ENCODE data around the gene IDH3G.

Gene IDH3G

GRCh38 chrX:153789654-153790053, 4.5 kb downstream of the IDH3G start:
- no peaks in the 10 kb centered on the region for H3K9me3 ChIP-seq (ENCODE audit: low read depth, low read length)
- no peak overlapping the region for H3K27ac ChIP-seq
- H3K36me3 ChIP-seq (ENCODE audit: insufficient read depth, low read length), result no peaks in the 10 kb centered on the region; the same call in 1 of the 2 replicates
- no peak for TF ChIP-seq FOXP2 (optimal IDR thresholded peaks at IDR 0.05; ENCODE audit: control extremely low read depth, extremely low read length, insufficient read depth)
- TF ChIP-seq EZH2 (IDR thresholded peaks at IDR 0.05), result no peak
- no peak for TF ChIP-seq POLR2AphosphoS5 (IDR thresholded peaks at IDR 0.05; ENCODE audit: borderline replicate concordance, low read depth, low read length)
- no peak overlapping the region for H3K4me3 ChIP-seq
- no peak for DNase-seq (ENCODE audit: low read depth, low spot score)
- H3K9ac ChIP-seq (ENCODE audit: insufficient read length), result no peak overlapping the region

- Histone ChIP-seq H3K36me3 (ENCODE audit: insufficient read depth, low read length) (no peaks in the 10 kb centered on the region; the same call in 1 of the 2 replicates), H3K9me3 (ENCODE audit: low read depth, low read length) (no peaks in the 10 kb centered on the region), H3K9ac (ENCODE audit: insufficient read length) (no peak overlapping the region), H3K27ac (no peak overlapping the region), H3K4me3 (no peak overlapping the region)
- TF ChIP-seq FOXP2 (optimal IDR thresholded peaks at IDR 0.05; ENCODE audit: control extremely low read depth, extremely low read length, insufficient read depth) (no peak), EZH2 (IDR thresholded peaks at IDR 0.05) (no peak), POLR2AphosphoS5 (IDR thresholded peaks at IDR 0.05; ENCODE audit: borderline replicate concordance, low read depth, low read length) (no peak)
- DNase-seq (ENCODE audit: low read depth, low spot score), result no peak
Measured at GRCh38 chrX:153786669-153787068, 7.5 kb downstream of the IDH3G start.

- no peaks in the 10 kb centered on the region for H3K36me3 ChIP-seq (ENCODE audit: insufficient read depth, low read length)
- DNase-seq (ENCODE audit: low read depth, low spot score), result no peak
- no peak for TF ChIP-seq POLR2AphosphoS5 (IDR thresholded peaks at IDR 0.05; ENCODE audit: borderline replicate concordance, low read depth, low read length)
- no peak for TF ChIP-seq EZH2 (IDR thresholded peaks at IDR 0.05)
- TF ChIP-seq FOXP2 (optimal IDR thresholded peaks at IDR 0.05; ENCODE audit: control extremely low read depth, extremely low read length, insufficient read depth), result no peak
Measured at GRCh38 chrX:153784325-153784967, 9.7 kb downstream of the IDH3G start.

GRCh38 chrX:153783378-153784013, 10.7 kb downstream of the IDH3G start:
- Histone ChIP-seq H3K36me3 (ENCODE audit: insufficient read depth, low read length) (no peaks in the 10 kb centered on the region), H3K27ac (no peak overlapping the region), H3K4me3 (no peak overlapping the region), H3K9me3 (ENCODE audit: low read depth, low read length) (no peaks in the 10 kb centered on the region), H3K9ac (ENCODE audit: insufficient read length) (no peak overlapping the region)
- DNase-seq (ENCODE audit: low read depth, low spot score), result no peak
- TF ChIP-seq POLR2AphosphoS5 (IDR thresholded peaks at IDR 0.05; ENCODE audit: borderline replicate concordance, low read depth, low read length) (no peak), FOXP2 (optimal IDR thresholded peaks at IDR 0.05; ENCODE audit: control extremely low read depth, extremely low read length, insufficient read depth) (no peak), EZH2 (IDR thresholded peaks at IDR 0.05) (no peak)

More at GRCh38 chrX:153784325-153784967, 9.7 kb downstream of the IDH3G start:
- H3K4me3 ChIP-seq, result no peak overlapping the region
- H3K9me3 ChIP-seq (ENCODE audit: low read depth, low read length), result no peaks in the 10 kb centered on the region
- H3K27ac ChIP-seq, result no peak overlapping the region
- H3K9ac ChIP-seq (ENCODE audit: insufficient read length), result no peak overlapping the region

GRCh38 chrX:153782871-153783270, 11.3 kb downstream of the IDH3G start:
- H3K36me3 ChIP-seq (ENCODE audit: insufficient read depth, low read length), result no peaks in the 10 kb centered on the region
- no peak overlapping the region for H3K27ac ChIP-seq
- DNase-seq (ENCODE audit: low read depth, low spot score), result no peak
- no peak overlapping the region for H3K9ac ChIP-seq (ENCODE audit: insufficient read length)
- H3K4me3 ChIP-seq, result no peak overlapping the region
- TF ChIP-seq POLR2AphosphoS5 (IDR thresholded peaks at IDR 0.05; ENCODE audit: borderline replicate concordance, low read depth, low read length), result no peak
- no peaks in the 10 kb centered on the region for H3K9me3 ChIP-seq (ENCODE audit: low read depth, low read length)

GRCh38 chrX:153782313-153782712, 11.9 kb downstream of the IDH3G start:
- no peaks in the 10 kb centered on the region for H3K36me3 ChIP-seq (ENCODE audit: insufficient read depth, low read length)
- TF ChIP-seq POLR2AphosphoS5 (IDR thresholded peaks at IDR 0.05; ENCODE audit: borderline replicate concordance, low read depth, low read length) (no peak), FOXP2 (optimal IDR thresholded peaks at IDR 0.05; ENCODE audit: control extremely low read depth, extremely low read length, insufficient read depth) (no peak), EZH2 (IDR thresholded peaks at IDR 0.05) (no peak)
- no peak overlapping the region for H3K4me3 ChIP-seq
- no peak overlapping the region for H3K27ac ChIP-seq
- no peaks in the 10 kb centered on the region for H3K9me3 ChIP-seq (ENCODE audit: low read depth, low read length)
- no peak for DNase-seq (ENCODE audit: low read depth, low spot score)
- H3K9ac ChIP-seq (ENCODE audit: insufficient read length), result no peak overlapping the region

GRCh38 chrX:153781428-153782047, 12.6 kb downstream of the IDH3G start:
- Histone ChIP-seq H3K9ac (ENCODE audit: insufficient read length) (no peak overlapping the region), H3K9me3 (ENCODE audit: low read depth, low read length) (no peaks in the 10 kb centered on the region), H3K27ac (no peak overlapping the region; the same call in 1 of the 2 replicates), H3K4me3 (no peak overlapping the region), H3K36me3 (ENCODE audit: insufficient read depth, low read length) (no peaks in the 10 kb centered on the region)
- DNase-seq (ENCODE audit: low read depth, low spot score), result no peak
- no peak for TF ChIP-seq FOXP2 (optimal IDR thresholded peaks at IDR 0.05; ENCODE audit: control extremely low read depth, extremely low read length, insufficient read depth)
- no peak for TF ChIP-seq EZH2 (IDR thresholded peaks at IDR 0.05)
- TF ChIP-seq POLR2AphosphoS5 (IDR thresholded peaks at IDR 0.05; ENCODE audit: borderline replicate concordance, low read depth, low read length), result no peak

- Histone ChIP-seq H3K27ac (no peak within 1 kb of the TSS; the same call in 1 of the 2 replicates), H3K36me3 (ENCODE audit: insufficient read depth, low read length) (no peaks in the 10 kb centered on the region), H3K9me3 (ENCODE audit: low read depth, low read length) (no peaks in the 10 kb centered on the region), H3K9ac (ENCODE audit: insufficient read length) (no peak within 1 kb of the TSS), H3K4me3 (no peak within 1 kb of the TSS)
- TF ChIP-seq EZH2 (IDR thresholded peaks at IDR 0.05) (no peak), FOXP2 (optimal IDR thresholded peaks at IDR 0.05; ENCODE audit: control extremely low read depth, extremely low read length, insufficient read depth) (no peak), POLR2AphosphoS5 (IDR thresholded peaks at IDR 0.05; ENCODE audit: borderline replicate concordance, low read depth, low read length) (no peak)
- DNase-seq (ENCODE audit: low read depth, low spot score), result no peak
Measured at GRCh38 chrX:153780678-153781427, 13.3 kb downstream of the IDH3G start, which contains the start of gene SRPK3. Gene SRPK3 (plus strand): TSS chrX:153781041. CDS start chrX:153781087, 46 bp downstream.
